ENCODE measurements around the gene KRT40. TPM values are rescaled to one million over a fixed set of nuclear protein-coding genes. Genes with fewer than 3 reads are reported as not detected.

KRT40 gene
- total RNA-seq, 1 donor from 2014 or later, result not detected

- no peak for TF ChIP-seq CTCF (IDR thresholded peaks at IDR 0.05)
- Mint-ChIP-seq H3K4me3 (ENCODE audit: unreplicated experiment) (no peak overlapping the region), H3K27ac (ENCODE audit: unreplicated experiment) (no peak overlapping the region), H3K36me3 (ENCODE audit: unreplicated experiment) (peaks cover 2% of the 10 kb centered on the region), H3K27me3 (ENCODE audit: unreplicated experiment) (no peaks in the 10 kb centered on the region), H3K4me1 (ENCODE audit: unreplicated experiment) (peaks cover 3% of the 10 kb centered on the region), H3K9me3 (ENCODE audit: unreplicated experiment) (peaks cover 6% of the 10 kb centered on the region)
- DNase-seq (ENCODE audit: extremely low spot score, unreplicated experiment), result no peak
These were observed 35.3 kb upstream of the KRT40 start for GRCh38 chr17:41019415-41019814.

GRCh38 chr17:41018541-41018940, 34.4 kb upstream of the KRT40 start:
- no peak for TF ChIP-seq CTCF (IDR thresholded peaks at IDR 0.05)
- Mint-ChIP-seq H3K9me3 (ENCODE audit: unreplicated experiment) (peaks cover 6% of the 10 kb centered on the region), H3K4me1 (ENCODE audit: unreplicated experiment) (peaks cover 6% of the 10 kb centered on the region), H3K27me3 (ENCODE audit: unreplicated experiment) (no peaks in the 10 kb centered on the region), H3K36me3 (ENCODE audit: unreplicated experiment) (peaks cover 2% of the 10 kb centered on the region), H3K27ac (ENCODE audit: unreplicated experiment) (no peak overlapping the region), H3K4me3 (ENCODE audit: unreplicated experiment) (no peak overlapping the region)
- no peak for DNase-seq (ENCODE audit: extremely low spot score, unreplicated experiment)

- H3K27ac Mint-ChIP-seq (ENCODE audit: unreplicated experiment), result no peak overlapping the region
- H3K4me3 Mint-ChIP-seq (ENCODE audit: unreplicated experiment), result no peak overlapping the region
- DNase-seq (ENCODE audit: extremely low spot score, unreplicated experiment), result no peak
- peaks cover 2% of the 10 kb centered on the region for H3K36me3 Mint-ChIP-seq (ENCODE audit: unreplicated experiment)
- H3K4me1 Mint-ChIP-seq (ENCODE audit: unreplicated experiment), result peaks cover 7% of the 10 kb centered on the region
- H3K27me3 Mint-ChIP-seq (ENCODE audit: unreplicated experiment), result no peaks in the 10 kb centered on the region
- peaks cover 5% of the 10 kb centered on the region for H3K9me3 Mint-ChIP-seq (ENCODE audit: unreplicated experiment)
- TF ChIP-seq CTCF (IDR thresholded peaks at IDR 0.05), result no peak
These were observed 32.6 kb upstream of the KRT40 start for GRCh38 chr17:41016578-41017215.

GRCh38 chr17:41015454-41015853, 31.3 kb upstream of the KRT40 start:
- Mint-ChIP-seq H3K27me3 (ENCODE audit: unreplicated experiment) (no peaks in the 10 kb centered on the region), H3K9me3 (ENCODE audit: unreplicated experiment) (no peaks in the 10 kb centered on the region), H3K36me3 (ENCODE audit: unreplicated experiment) (peaks cover 2% of the 10 kb centered on the region), H3K4me1 (ENCODE audit: unreplicated experiment) (peaks cover 7% of the 10 kb centered on the region), H3K27ac (ENCODE audit: unreplicated experiment) (no peak overlapping the region), H3K4me3 (ENCODE audit: unreplicated experiment) (no peak overlapping the region)
- no peak for DNase-seq (ENCODE audit: extremely low spot score, unreplicated experiment)
- TF ChIP-seq CTCF (IDR thresholded peaks at IDR 0.05), result no peak

- Mint-ChIP-seq H3K9me3 (ENCODE audit: unreplicated experiment) (no peaks in the 10 kb centered on the region), H3K27me3 (ENCODE audit: unreplicated experiment) (no peaks in the 10 kb centered on the region), H3K4me3 (ENCODE audit: unreplicated experiment) (no peak overlapping the region), H3K27ac (ENCODE audit: unreplicated experiment) (no peak overlapping the region), H3K4me1 (ENCODE audit: unreplicated experiment) (peaks cover 4% of the 10 kb centered on the region), H3K36me3 (ENCODE audit: unreplicated experiment) (peaks cover 2% of the 10 kb centered on the region)
- DNase-seq (ENCODE audit: extremely low spot score, unreplicated experiment), result no peak
- no peak for TF ChIP-seq CTCF (IDR thresholded peaks at IDR 0.05)
These were observed 29.5 kb upstream of the KRT40 start for GRCh38 chr17:41013606-41014005.

Measured in osteocyte (in vitro differentiated cells).